Osteoblast (primary cell): ENCODE results near the gene NFKBIA. TPM values are rescaled to one million over a fixed set of nuclear protein-coding genes. Genes with fewer than 3 reads are reported as not detected.

ENCODE experiments used
- DNase-seq: peaks from one replicate; pipeline ENCODE4 v3.0.0; 2011; ENCODE audit warnings: low spot score, mixed read lengths; ENCODE audit not compliant: insufficient read length; ENCODE audit errors: missing footprints
- H2AFZ ChIP-seq: 2 replicates; pipeline ENCODE4 v1.6.0; 2011; ENCODE audit warnings: mild to moderate bottlenecking, low read length
- H3K27ac ChIP-seq: 2 replicates; pipeline ENCODE4 v1.5.1; 2011; ENCODE audit warnings: mild to moderate bottlenecking, low read depth, low read length, moderate library complexity
- H3K27me3 ChIP-seq: 2 replicates; pipeline ENCODE4 v1.6.0; 2012; ENCODE audit warnings: mild to moderate bottlenecking, control low read depth, inconsistent platforms, low read length, moderate library complexity; ENCODE audit not compliant: insufficient read depth
- H3K36me3 ChIP-seq: 2 replicates; pipeline ENCODE4 v1.5.1; 2011; ENCODE audit warnings: mild to moderate bottlenecking, low read length, control low read depth, moderate library complexity; ENCODE audit not compliant: insufficient read depth
- H3K4me1 ChIP-seq: 2 replicates; pipeline ENCODE4 v1.5.1; 2011; ENCODE audit warnings: mild to moderate bottlenecking, low read length, control low read depth, moderate library complexity; ENCODE audit not compliant: insufficient read depth
- H3K4me2 ChIP-seq: 2 replicates; pipeline ENCODE4 v1.6.0; 2011; ENCODE audit warnings: mild to moderate bottlenecking, low read length; ENCODE audit not compliant: insufficient read depth
- H3K4me3 ChIP-seq: fragments of 200-600 bp; sonication (generic); 3 replicates; pipeline ENCODE4 v1.5.1; 2012; ENCODE audit warnings: mild to moderate bottlenecking, low read length, inconsistent platforms; ENCODE audit not compliant: insufficient read depth
- H3K79me2 ChIP-seq: 2 replicates; pipeline ENCODE4 v1.6.0; 2012; ENCODE audit warnings: mild to moderate bottlenecking, low read length, control low read depth, inconsistent platforms; ENCODE audit not compliant: insufficient read depth
- H3K9me3 ChIP-seq: 2 replicates; pipeline ENCODE4 v1.5.1; 2011; ENCODE audit warnings: low read depth, low read length, control low read depth
- H4K20me1 ChIP-seq: 2 replicates; pipeline ENCODE4 v1.6.0; 2012; ENCODE audit warnings: mild to moderate bottlenecking, low read length, control low read depth; ENCODE audit not compliant: insufficient read depth
- total RNA-seq: library from RNA; depleted of rRNA; stranded (reverse); fragments of >200 nt; gene quantifications from 2 replicates; pipeline ENCODE4 v1.2.3, GENCODE V29; 2012
- TF ChIP-seq, protein P1 (sequence below): IDR thresholded peaks from 2 replicates; pipeline ENCODE4 v1.5.1; 2011; ENCODE audit warnings: mild to moderate bottlenecking, low read depth, low read length, moderate library complexity; ENCODE audit errors: extremely low read depth

Gene NFKBIA, protein sequence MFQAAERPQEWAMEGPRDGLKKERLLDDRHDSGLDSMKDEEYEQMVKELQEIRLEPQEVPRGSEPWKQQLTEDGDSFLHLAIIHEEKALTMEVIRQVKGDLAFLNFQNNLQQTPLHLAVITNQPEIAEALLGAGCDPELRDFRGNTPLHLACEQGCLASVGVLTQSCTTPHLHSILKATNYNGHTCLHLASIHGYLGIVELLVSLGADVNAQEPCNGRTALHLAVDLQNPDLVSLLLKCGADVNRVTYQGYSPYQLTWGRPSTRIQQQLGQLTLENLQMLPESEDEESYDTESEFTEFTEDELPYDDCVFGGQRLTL
- total RNA-seq = 43.6 and 51.0 TPM in 2 replicates

DNA sequence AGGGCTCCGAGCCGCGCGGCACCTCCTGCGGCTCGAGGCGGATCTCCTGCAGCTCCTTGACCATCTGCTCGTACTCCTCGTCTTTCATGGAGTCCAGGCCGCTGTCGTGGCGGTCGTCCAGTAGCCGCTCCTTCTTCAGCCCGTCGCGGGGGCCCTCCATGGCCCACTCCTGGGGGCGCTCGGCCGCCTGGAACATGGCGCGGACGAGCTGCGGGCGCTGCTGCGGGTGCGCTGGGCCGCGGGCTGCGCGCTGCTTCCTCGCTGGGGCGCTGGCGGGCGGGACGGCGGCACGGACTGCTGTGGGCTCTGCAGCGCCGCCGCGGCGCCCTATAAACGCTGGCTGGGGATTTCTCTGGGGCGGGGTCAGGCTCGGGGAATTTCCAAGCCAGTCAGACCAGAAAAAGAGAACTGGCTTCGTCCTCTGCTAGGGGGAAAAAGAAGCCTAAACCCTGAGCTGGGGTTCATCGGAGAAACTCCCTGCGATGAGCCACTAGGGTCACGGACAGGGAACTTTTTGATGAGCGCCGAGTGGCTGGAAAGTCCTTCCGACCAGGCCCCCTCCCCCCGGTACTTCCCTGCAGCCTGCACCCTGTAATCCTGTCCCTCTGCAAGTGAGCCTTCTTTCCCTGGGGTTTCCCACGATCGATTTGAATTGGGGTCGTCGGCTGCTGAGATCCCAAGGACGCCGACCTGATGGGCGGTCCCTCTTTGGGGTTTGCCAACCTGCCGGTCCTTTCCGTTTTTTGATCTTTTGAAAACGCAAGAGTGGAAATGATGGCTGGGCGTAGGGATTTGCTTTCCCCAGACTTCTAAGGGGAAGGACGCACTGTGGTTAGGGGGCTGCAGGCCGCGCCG is at the start of gene NFKBIA:
Gene NFKBIA (minus strand): TSS at position 301 of the 855 bp plus-strand sequence. CDS start 105 bp downstream, at position 196.
- peak within 1 kb of the TSS; percentile 93 for H3K27ac ChIP-seq
- peaks cover 38% of the 10 kb centered on the region for H3K36me3 ChIP-seq
- H3K4me1 ChIP-seq = peaks cover 38% of the 10 kb centered on the region
- peaks cover 26% of the 10 kb centered on the region for H4K20me1 ChIP-seq
- peak within 1 kb of the TSS; percentile 96 for H3K4me2 ChIP-seq
- peak within 1 kb of the TSS; percentile 95 for H2AFZ ChIP-seq
- TF ChIP-seq, protein P1, sequence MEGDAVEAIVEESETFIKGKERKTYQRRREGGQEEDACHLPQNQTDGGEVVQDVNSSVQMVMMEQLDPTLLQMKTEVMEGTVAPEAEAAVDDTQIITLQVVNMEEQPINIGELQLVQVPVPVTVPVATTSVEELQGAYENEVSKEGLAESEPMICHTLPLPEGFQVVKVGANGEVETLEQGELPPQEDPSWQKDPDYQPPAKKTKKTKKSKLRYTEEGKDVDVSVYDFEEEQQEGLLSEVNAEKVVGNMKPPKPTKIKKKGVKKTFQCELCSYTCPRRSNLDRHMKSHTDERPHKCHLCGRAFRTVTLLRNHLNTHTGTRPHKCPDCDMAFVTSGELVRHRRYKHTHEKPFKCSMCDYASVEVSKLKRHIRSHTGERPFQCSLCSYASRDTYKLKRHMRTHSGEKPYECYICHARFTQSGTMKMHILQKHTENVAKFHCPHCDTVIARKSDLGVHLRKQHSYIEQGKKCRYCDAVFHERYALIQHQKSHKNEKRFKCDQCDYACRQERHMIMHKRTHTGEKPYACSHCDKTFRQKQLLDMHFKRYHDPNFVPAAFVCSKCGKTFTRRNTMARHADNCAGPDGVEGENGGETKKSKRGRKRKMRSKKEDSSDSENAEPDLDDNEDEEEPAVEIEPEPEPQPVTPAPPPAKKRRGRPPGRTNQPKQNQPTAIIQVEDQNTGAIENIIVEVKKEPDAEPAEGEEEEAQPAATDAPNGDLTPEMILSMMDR = peak; percentile 33
- peak within 1 kb of the TSS; percentile 95 for H3K4me3 ChIP-seq
- no peaks in the 10 kb centered on the region for H3K9me3 ChIP-seq
- DNase-seq = peak; percentile 95
- no peaks in the 10 kb centered on the region for H3K27me3 ChIP-seq
- peaks cover 28% of the 10 kb centered on the region for H3K79me2 ChIP-seq

DNA sequence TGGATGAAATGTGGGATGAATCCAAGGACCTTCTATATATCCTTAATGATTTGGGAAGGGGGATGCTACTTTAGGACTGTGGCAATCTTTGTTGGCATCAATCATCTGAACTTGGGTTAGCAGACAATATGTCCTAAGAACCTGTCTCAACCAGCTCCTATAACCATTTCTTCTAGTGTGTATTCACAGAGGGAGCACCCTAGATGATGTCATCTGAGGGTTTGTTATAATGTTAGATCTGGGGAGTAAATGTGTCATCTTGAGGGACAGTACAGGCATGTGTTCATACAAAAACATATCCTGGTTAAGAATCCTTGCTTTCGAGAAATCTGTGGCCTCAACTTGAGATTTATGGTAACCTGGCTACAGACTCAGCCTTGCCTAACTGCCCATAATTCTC is 41.9 kb upstream of the NFKBIA start:
- no peaks in the 10 kb centered on the region for H3K36me3 ChIP-seq

GRCh38 chr14:35444104-35444503 is 39.6 kb upstream of the NFKBIA start:
- Histone ChIP-seq H3K4me1 (no peaks in the 10 kb centered on the region), H3K27me3 (no peaks in the 10 kb centered on the region), H3K9me3 (no peaks in the 10 kb centered on the region), H3K4me2 (no peak overlapping the region), H4K20me1 (no peaks in the 10 kb centered on the region), H3K36me3 (no peaks in the 10 kb centered on the region), H2AFZ (no peak overlapping the region), H3K27ac (no peak overlapping the region), H3K4me3 (no peak overlapping the region), H3K79me2 (no peaks in the 10 kb centered on the region)
- no peak for DNase-seq
- TF ChIP-seq, protein P1 = no peak

More for the DNA sequence above, 41.9 kb upstream of the NFKBIA start:
- H3K4me2 ChIP-seq = no peak overlapping the region
- no peaks in the 10 kb centered on the region for H4K20me1 ChIP-seq
- H3K79me2 ChIP-seq = no peaks in the 10 kb centered on the region
- no peaks in the 10 kb centered on the region for H3K27me3 ChIP-seq
- TF ChIP-seq, protein P1 = no peak
- H3K4me3 ChIP-seq = no peak overlapping the region
- H3K9me3 ChIP-seq = no peaks in the 10 kb centered on the region
- H2AFZ ChIP-seq = no peak overlapping the region
- DNase-seq = no peak
- H3K27ac ChIP-seq = no peak overlapping the region
- no peaks in the 10 kb centered on the region for H3K4me1 ChIP-seq

GRCh38 chr14:35441160-35441559 is 36.6 kb upstream of the NFKBIA start:
- TF ChIP-seq, protein P1 = no peak
- Histone ChIP-seq H3K4me3 (no peak overlapping the region), H3K27ac (no peak overlapping the region), H4K20me1 (no peaks in the 10 kb centered on the region), H3K9me3 (no peaks in the 10 kb centered on the region), H3K4me2 (no peak overlapping the region), H2AFZ (no peak overlapping the region), H3K27me3 (no peaks in the 10 kb centered on the region), H3K79me2 (no peaks in the 10 kb centered on the region), H3K4me1 (no peaks in the 10 kb centered on the region), H3K36me3 (no peaks in the 10 kb centered on the region)
- DNase-seq = no peak
